IMR-90 (cell line): ENCODE results near the gene KCTD20. TPM values are rescaled to one million over a fixed set of nuclear protein-coding genes. Genes with fewer than 3 reads are reported as not detected.
"Not testable (repeated sequence)": the region's sequence is repeated elsewhere in the genome, so short reads cannot be mapped to it uniquely, and the experiment has no call there.

Experiments used
- ATAC-seq: fragments of 200-7000 bp; cut with Tn5 transposase; 2 replicates; pipeline ENCODE4 v1.9.1; 2020; ENCODE audit warnings: low read depth, mild to moderate bottlenecking, moderate library complexity
- BruUV-seq: library from RNA; stranded (reverse); fragments of 400-500 nt; replicated peaks from 2 replicates; lab custom pipeline; 2021; lab: Mats Ljungman, UMichigan
- CTCF ChIA-PET: fragments of 300-600 bp; formaldehyde crosslinking; extraction: SDS; loops from one replicate; lab custom pipeline; 2021; ENCODE audit warnings: antibody characterized with exemption; lab: Yijun Ruan, JAX
- POLR2A ChIA-PET: fragments of 300-600 bp; sonication (Branson Sonifier 250); formaldehyde crosslinking; loops from one replicate; lab custom pipeline; 2022; ENCODE audit warnings: antibody characterized with exemption; ENCODE audit not compliant: unreplicated experiment; lab: Charles Lee
- DNase-seq: peaks from one replicate; pipeline ENCODE4 v3.0.0; 2013
- H2AFZ ChIP-seq: replicated peaks from 2 replicates; pipeline ENCODE3; 2013; ENCODE audit warnings: low read length, mild to moderate bottlenecking; ENCODE audit not compliant: poor library complexity
- H2AK5ac ChIP-seq: 2 replicates; pipeline ENCODE4 v1.6.1; 2013; ENCODE audit warnings: low read depth, low read length, inconsistent platforms
- H2AK9ac ChIP-seq: replicated peaks from 2 replicates; pipeline ENCODE3; 2013; ENCODE audit warnings: mild to moderate bottlenecking, low read depth, low read length, moderate library complexity; ENCODE audit not compliant: poor library complexity
- H2BK120ac ChIP-seq: 2 replicates; pipeline ENCODE4 v1.6.1; 2013; ENCODE audit warnings: low read depth, low read length, inconsistent platforms
- H2BK15ac ChIP-seq: 3 replicates; pipeline ENCODE4 v1.6.1; 2013; ENCODE audit warnings: low read depth, low read length, inconsistent platforms
- H2BK20ac ChIP-seq: 2 replicates; pipeline ENCODE4 v1.6.1; 2013; ENCODE audit warnings: low read depth, mild to moderate bottlenecking, inconsistent platforms, low read length, moderate library complexity
- H2BK5ac ChIP-seq: 2 replicates; pipeline ENCODE4 v1.6.1; 2013; ENCODE audit warnings: mild to moderate bottlenecking, low read depth, low read length, inconsistent platforms; ENCODE audit not compliant: poor library complexity, severe bottlenecking
- H3K14ac ChIP-seq: replicated peaks from 2 replicates; pipeline ENCODE4 v1.6.1; 2013; ENCODE audit warnings: low read depth, low read length, inconsistent platforms
- H3K18ac ChIP-seq: 2 replicates; pipeline ENCODE4 v1.6.1; 2013; ENCODE audit warnings: low read depth, low read length, control low read depth
- H3K23ac ChIP-seq: 2 replicates; pipeline ENCODE4 v1.6.1; 2013; ENCODE audit warnings: low read depth, low read length, inconsistent platforms
- H3K27ac ChIP-seq: 2 replicates; pipeline ENCODE4 v1.5.1; 2013; ENCODE audit warnings: mild to moderate bottlenecking, control low read depth, low read length; ENCODE audit not compliant: insufficient read depth
- H3K27me3 ChIP-seq: 2 replicates; pipeline ENCODE4 v1.6.1; 2013; ENCODE audit warnings: low read length; ENCODE audit not compliant: control insufficient read depth, insufficient read depth
- H3K36me3 ChIP-seq: 2 replicates; pipeline ENCODE4 v1.6.1; 2013; ENCODE audit warnings: low read length, mixed read lengths; ENCODE audit not compliant: control insufficient read depth, insufficient read depth
- H3K4ac ChIP-seq: 2 replicates; pipeline ENCODE4 v1.6.1; 2013; ENCODE audit warnings: low read depth, low read length, inconsistent platforms
- H3K4me1 ChIP-seq: 2 replicates; pipeline ENCODE4 v1.6.1; 2013; ENCODE audit warnings: low read length, mixed read lengths; ENCODE audit not compliant: control insufficient read depth, insufficient read depth
- H3K4me2 ChIP-seq: 2 replicates; pipeline ENCODE4 v1.6.1; 2013; ENCODE audit warnings: low read depth, mild to moderate bottlenecking, control low read depth, low read length, moderate library complexity
- H3K4me3 ChIP-seq: 2 replicates; pipeline ENCODE4 v1.5.1; 2013; ENCODE audit warnings: low read depth, mild to moderate bottlenecking, control low read depth, low read length, moderate library complexity; ENCODE audit not compliant: insufficient read depth
- H3K56ac ChIP-seq: 2 replicates; pipeline ENCODE4 v1.6.1; 2013; ENCODE audit warnings: low read length, inconsistent platforms; ENCODE audit not compliant: insufficient read depth; ENCODE audit errors: extremely low read depth
- H3K79me1 ChIP-seq, 2 experiments: 2 replicates each; pipeline ENCODE4 v1.6.1; 2013; ENCODE audit warnings: low read length in 2 of 2, inconsistent platforms in 1 of 2, low read depth in 1 of 2
- H3K9ac ChIP-seq: 2 replicates; pipeline ENCODE4 v1.6.1; 2013; ENCODE audit warnings: low read depth, low read length, control low read depth
- H3K9me1 ChIP-seq: 2 replicates; pipeline ENCODE4 v1.6.1; 2013; ENCODE audit warnings: low read length, inconsistent platforms; ENCODE audit not compliant: insufficient read depth
- H3K9me3 ChIP-seq: 2 replicates; pipeline ENCODE4 v1.6.1; 2013; ENCODE audit warnings: low read length; ENCODE audit not compliant: control insufficient read depth, insufficient read depth
- H4K20me1 ChIP-seq: 2 replicates; pipeline ENCODE4 v1.6.1; 2013; ENCODE audit warnings: low read length, inconsistent platforms; ENCODE audit not compliant: insufficient read depth
- H4K5ac ChIP-seq: 2 replicates; pipeline ENCODE4 v1.6.1; 2013; ENCODE audit warnings: mild to moderate bottlenecking, low read depth, low read length, control low read depth
- H4K8ac ChIP-seq, 2 experiments: 2 replicates each; pipeline ENCODE4 v1.6.1; 2013; ENCODE audit warnings: low read depth in 2 of 2, low read length in 2 of 2, control low read depth in 1 of 2, inconsistent platforms in 1 of 2
- H4K91ac ChIP-seq: 2 replicates; pipeline ENCODE4 v1.6.1; 2013; ENCODE audit warnings: low read depth, low read length, inconsistent platforms; ENCODE audit not compliant: insufficient read depth
- WGBS, 2 experiments: methylation state at CpG; one replicate each; pipeline versions ENCODE4 v1.1.5 to v1.1.7; 2013; ENCODE audit warnings: missing lambda C conversion rate in 2 of 2; ENCODE audit not compliant: insufficient read length in 1 of 2; ENCODE audit errors: extremely low coverage in 2 of 2; 5-methylcytosine and 5-hydroxymethylcytosine counted together
- dilution Hi-C: fragments of 300-500 bp; cut with HindIII; formaldehyde crosslinking; loops from one replicate; pipeline ENCODE4 v1.14.3; 2018; ENCODE audit warnings: low sequenced_read_pairs; ENCODE audit not compliant: unreplicated experiment
- in situ Hi-C: fragments of 300-500 bp; cut with MboI; formaldehyde crosslinking; loops from 3 replicates; pipeline ENCODE4 v1.14.3; 2019; ENCODE audit warnings: low sequenced_read_pairs, inconsistent platforms, mixed read lengths
- intact Hi-C: fragments of 100-400 bp; cut with micrococcal nuclease; formaldehyde crosslinking; loops from 2 replicates; pipeline ENCODE4 v1.10.0; 2022
- polyA plus RNA-seq, 3 experiments: library from polyadenylated mRNA; depleted of rRNA; stranded (reverse); fragments of >200 nt; gene quantifications; 2 replicates each; pipeline ENCODE4 v1.2.3, GENCODE V29; 2012; ENCODE audit warnings: low replicate concordance in 1 of 3
- total RNA-seq: library from RNA; depleted of rRNA; stranded (reverse); fragments of >200 nt; gene quantifications from 2 replicates; pipeline ENCODE4 v1.2.3, GENCODE V29; 2012

KCTD20 gene
- total and polyA plus RNA-seq, 2 of the 4 experiments (the other 2 are of a cell fraction), result 55.4 to 150 TPM

DNA sequence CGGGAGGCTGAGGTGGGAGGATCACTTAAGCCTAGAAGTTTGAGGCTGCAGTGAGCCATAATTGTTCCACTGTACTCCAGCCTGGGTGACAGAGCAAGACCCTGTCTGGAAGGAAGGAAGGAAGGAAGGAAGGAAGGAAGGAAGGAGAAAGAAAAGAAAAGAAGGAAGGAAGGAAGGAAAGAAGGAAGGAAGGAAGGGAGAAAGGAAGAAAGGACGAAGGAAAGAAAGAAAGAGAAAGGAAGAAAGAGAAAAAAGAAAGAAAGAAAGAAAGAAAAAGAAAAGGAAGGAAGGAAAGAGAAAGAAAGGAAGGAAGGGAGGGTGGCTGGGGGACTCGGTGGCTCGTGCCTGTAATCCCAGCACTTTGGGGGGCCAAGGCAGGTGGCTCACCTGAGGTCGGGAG lies 33.1 kb upstream of the KCTD20 start:
- DNase-seq, H3K27ac ChIP-seq, H2BK5ac ChIP-seq, POLR2A ChIA-PET, H2BK20ac ChIP-seq, H3K4ac ChIP-seq, H4K91ac ChIP-seq, dilution Hi-C loops, H3K18ac ChIP-seq, H3K56ac ChIP-seq, H3K36me3 ChIP-seq, H4K8ac ChIP-seq, H3K4me3 ChIP-seq, H3K79me1 ChIP-seq, H2AK5ac ChIP-seq, H4K5ac ChIP-seq, H3K4me1 ChIP-seq, H3K9ac ChIP-seq, H2BK120ac ChIP-seq, H4K20me1 ChIP-seq, H2AFZ ChIP-seq, H3K9me3 ChIP-seq, BruUV-seq, ATAC-seq, in situ Hi-C loops, H2BK15ac ChIP-seq, intact Hi-C loops, H3K9me1 ChIP-seq, H2AK9ac ChIP-seq, H3K14ac ChIP-seq, CTCF ChIA-PET, H3K4me2 ChIP-seq, H3K23ac ChIP-seq: not testable (repeated sequence)
- H3K27me3 ChIP-seq, result peaks cover 12% of the 10 kb centered on the region
- WGBS, 2 experiments, result 49% methylated on average over 3 of the region's 5 CpGs; no CpG with 5 or more reads in 1 of the 2 experiments
